ENCODE data around the gene MX2.

The MX2 gene

GRCh38 chr21:41344146-41344545, 17.7 kb upstream of the MX2 start:
- no peak for TF ChIP-seq CTCF (IDR thresholded peaks at IDR 0.05; ENCODE audit: low read depth, low read length)
- DNase-seq (ENCODE audit: extremely low read depth, low read depth), result no peak

- DNase-seq (ENCODE audit: extremely low read depth, low read depth), result no peak
- no peak for TF ChIP-seq CTCF (IDR thresholded peaks at IDR 0.05; ENCODE audit: low read depth, low read length)
Observed at GRCh38 chr21:41345356-41345755, 16.5 kb upstream of the MX2 start.

GRCh38 chr21:41345934-41346685, 15.7 kb upstream of the MX2 start:
- DNase-seq (ENCODE audit: extremely low read depth, low read depth), result no peak
- no peak for TF ChIP-seq CTCF (IDR thresholded peaks at IDR 0.05; ENCODE audit: low read depth, low read length)

- DNase-seq (ENCODE audit: extremely low read depth, low read depth), result no peak
- TF ChIP-seq CTCF (IDR thresholded peaks at IDR 0.05; ENCODE audit: low read depth, low read length), result no peak
Observed at GRCh38 chr21:41346758-41347157, 15.1 kb upstream of the MX2 start.

GRCh38 chr21:41348434-41348833, 13.4 kb upstream of the MX2 start:
- TF ChIP-seq CTCF (IDR thresholded peaks at IDR 0.05; ENCODE audit: low read depth, low read length), result no peak
- no peak for DNase-seq (ENCODE audit: extremely low read depth, low read depth)

GRCh38 chr21:41349126-41349525, 12.7 kb upstream of the MX2 start:
- no peak for TF ChIP-seq CTCF (IDR thresholded peaks at IDR 0.05; ENCODE audit: low read depth, low read length)
- no peak for DNase-seq (ENCODE audit: extremely low read depth, low read depth)

GRCh38 chr21:41349619-41350390, 12.0 kb upstream of the MX2 start:
- no peak for TF ChIP-seq CTCF (IDR thresholded peaks at IDR 0.05; ENCODE audit: low read depth, low read length)
- DNase-seq (ENCODE audit: extremely low read depth, low read depth), result no peak

All from AG09319 (cell line).